ENCODE data around the gene WDFY1.
"Not testable (repeated sequence)": the region's sequence is repeated elsewhere in the genome, so short reads cannot be mapped to it uniquely, and the experiment has no call there.

The WDFY1 gene

DNA sequence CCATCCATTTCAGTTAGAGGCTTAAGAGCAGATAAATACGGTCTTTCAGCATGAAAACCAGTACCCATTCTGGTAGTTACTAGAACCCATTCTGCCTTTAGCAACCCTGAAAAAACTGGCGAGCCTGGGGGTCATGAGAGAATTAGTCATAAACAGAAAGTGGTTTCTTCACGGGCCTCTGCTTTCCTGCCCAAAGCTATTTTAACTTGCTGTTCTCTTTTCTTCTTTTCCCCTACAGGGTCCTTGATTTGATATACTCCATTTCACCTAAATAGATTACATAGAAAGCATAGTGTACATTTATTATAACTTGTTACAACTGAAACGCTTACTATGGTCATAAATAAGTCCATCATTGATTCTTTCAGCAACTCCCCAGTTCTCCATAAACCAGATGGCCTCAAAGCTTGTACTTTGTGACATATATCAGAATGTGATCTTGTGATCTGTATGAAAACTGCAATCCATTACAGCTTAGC lies 48.3 kb downstream of the WDFY1 start:
- DNase-seq (ENCODE audit: low read depth, low spot score): peak; percentile 35

DNA sequence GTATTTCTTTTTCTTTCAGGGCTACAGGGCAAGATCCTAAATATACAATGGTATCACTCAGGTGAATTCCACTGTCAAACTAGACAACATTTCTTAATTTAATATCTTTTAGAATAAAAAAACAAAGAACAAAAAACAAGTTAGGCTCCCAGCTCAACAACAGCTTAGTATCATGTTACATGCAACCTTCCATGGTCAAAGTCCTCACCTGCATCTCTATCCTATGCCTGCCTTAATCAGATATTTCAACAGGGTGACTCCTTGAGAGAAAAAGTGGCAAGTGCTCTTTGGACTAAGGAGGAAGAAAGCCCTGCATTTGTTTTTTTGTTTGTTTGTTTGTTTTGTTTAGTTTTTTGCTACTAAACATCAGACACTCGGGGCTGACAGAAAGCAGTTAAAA lies 50.2 kb downstream of the WDFY1 start:
- DNase-seq (ENCODE audit: low read depth, low spot score): no peak

DNA sequence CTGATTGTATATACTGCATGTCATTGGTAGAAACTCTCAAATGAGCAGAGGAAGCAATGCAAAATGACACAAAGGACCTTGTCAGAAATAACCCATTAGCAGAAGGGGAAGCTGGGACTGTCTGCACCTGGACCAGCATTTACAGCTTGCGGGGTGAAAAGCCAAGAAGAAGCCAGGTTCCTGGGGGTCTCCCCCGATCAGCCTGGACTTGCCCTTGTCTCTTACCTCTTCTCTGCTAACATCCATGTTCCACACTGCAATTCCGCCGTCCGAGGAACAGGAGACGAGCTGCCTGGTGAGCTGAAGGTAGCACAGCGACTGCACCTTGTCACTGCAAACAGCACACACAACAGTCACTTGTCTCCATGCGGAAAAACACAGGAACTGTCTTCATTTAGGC lies 51.1 kb downstream of the WDFY1 start:
- DNase-seq (ENCODE audit: low read depth, low spot score): no peak

DNA sequence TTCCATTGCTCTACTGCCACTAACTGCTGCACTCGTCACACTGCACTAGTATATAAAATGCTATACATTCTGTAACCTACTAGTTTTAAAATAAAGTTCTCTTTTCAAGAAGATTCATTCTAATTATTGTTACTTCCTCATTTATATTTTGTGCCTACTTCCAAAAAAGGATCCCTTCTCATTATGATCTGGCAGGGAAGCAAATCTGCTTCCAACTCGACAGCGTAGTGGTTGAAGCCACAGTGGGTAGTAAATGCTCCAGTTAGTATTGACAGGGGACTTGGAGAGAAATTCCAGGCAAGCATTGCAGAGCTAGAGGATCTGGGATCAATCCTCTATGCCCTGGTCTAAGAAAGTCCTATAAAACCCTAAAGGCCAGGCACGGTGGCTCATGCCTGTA lies 54.4 kb downstream of the WDFY1 start:
- no peak for DNase-seq (ENCODE audit: low read depth, low spot score)

DNA sequence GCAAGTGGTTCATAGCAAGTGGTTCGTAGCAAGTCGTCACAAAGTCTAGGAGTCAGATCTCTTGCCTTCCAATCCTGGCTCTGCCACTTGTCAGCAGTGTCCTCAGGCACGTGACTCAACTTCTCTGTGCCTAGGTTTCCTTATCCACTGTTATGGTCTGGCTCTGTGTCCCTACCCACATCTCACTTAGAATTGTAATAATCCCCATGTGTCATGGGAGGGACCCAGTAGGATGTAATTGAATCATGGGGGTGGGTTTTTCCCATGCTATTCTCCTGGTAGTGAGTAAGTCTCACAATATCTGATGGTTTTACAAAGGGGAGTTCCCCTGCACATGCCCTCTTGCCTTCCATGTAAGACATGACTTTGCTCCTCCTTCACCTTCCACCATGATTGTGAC lies 55.9 kb downstream of the WDFY1 start:
- DNase-seq (ENCODE audit: low read depth, low spot score): no peak

DNA sequence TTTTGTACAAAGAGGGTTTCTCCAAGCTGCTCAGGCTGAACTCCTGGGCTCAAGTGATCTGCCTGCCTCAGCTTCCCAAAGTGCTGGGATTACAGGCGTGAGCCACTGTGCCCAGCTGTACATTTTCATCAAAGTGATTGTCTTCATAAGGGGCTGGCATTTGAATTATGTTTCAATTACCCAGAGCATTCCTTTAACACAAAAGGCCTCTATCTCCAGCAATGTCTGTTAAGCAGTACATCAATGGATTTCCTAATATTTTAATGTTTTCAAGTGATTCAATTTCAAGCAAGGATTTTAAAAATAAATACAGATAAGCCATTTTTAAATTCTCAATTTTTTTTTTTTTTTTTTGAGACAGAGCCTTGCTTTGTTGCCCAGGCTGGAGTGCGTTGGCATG lies 56.9 kb downstream of the WDFY1 start:
- no peak for DNase-seq (ENCODE audit: low read depth, low spot score)

DNA sequence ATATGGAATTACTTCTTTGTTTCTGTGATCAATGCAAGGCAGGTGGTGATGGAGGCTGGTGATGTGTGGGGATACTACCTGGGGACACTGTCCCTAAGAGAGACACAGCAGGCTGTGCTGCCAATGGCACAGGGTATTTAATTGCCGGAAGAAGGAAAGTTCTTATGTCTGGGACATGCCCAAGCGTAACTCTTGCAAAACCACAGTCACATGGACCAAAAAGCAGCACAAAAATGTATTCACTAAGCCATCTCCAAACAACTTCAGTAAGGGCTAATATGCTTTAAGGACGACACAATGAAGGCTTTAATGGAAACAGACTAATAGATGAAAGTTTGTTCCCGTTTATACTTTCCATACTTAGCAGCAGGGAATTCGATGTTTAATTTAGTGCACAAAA lies 58.0 kb downstream of the WDFY1 start:
- DNase-seq (ENCODE audit: low read depth, low spot score): peak; percentile 66

DNA sequence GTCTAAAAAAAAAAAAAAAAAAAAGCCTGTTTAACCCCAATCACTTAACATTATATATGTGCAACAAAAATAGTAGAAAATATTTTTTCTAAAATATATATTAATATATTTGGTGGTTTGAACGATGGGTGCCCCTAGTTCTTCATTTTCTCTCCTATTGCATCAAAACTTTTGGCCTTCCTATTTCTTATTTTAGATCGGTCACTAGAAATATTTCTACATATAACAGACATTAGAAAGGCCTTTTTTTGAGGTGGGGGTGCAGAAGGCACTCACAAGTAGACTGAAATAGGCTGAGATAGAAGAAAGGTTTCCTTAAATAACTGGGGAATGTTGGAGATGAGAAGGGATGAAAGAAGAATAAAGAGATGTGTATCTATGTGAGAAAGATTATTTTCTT lies 58.4 kb downstream of the WDFY1 start:
- DNase-seq (ENCODE audit: low read depth, low spot score): no peak

DNA sequence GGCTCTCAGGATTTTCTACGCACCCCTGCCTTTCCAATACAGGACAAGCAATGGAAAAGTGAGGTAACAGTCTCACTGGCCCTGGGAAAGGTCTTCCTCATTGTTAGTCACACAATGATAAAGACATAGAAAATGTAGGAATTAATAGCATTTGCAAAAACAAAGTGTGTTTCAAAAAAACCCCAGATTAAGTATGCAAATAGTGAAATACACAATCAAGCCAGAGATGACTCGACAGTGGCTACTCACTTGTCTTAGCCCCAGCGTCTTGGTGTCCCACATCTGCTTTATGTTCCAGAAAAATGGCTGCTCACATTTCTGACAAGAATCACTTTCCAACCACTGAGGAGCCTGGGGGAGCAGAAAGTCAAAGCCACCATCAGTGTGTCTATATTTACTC lies 60.7 kb downstream of the WDFY1 start:
- no peak for DNase-seq (ENCODE audit: low read depth, low spot score)

DNA sequence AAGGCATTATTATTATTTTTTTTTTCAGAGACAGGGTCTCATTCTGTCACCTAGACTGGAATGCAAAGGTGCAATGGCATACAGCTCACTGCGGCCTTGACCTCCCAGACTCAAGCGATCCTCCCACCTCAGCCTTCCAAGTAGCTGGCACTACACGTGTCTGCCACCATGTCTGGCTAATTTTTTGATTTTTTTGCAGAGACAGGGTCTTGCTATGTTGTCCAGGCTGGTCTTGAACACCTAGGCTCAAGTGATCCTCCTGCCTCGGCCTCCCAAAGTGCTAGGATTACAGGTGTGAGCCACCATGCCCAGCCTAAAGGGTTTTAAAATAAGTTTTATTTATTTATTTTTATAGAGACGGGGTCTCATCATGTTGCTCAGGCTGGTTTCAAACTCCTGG lies 62.4 kb downstream of the WDFY1 start:
- no peak for DNase-seq (ENCODE audit: low read depth, low spot score)

DNA sequence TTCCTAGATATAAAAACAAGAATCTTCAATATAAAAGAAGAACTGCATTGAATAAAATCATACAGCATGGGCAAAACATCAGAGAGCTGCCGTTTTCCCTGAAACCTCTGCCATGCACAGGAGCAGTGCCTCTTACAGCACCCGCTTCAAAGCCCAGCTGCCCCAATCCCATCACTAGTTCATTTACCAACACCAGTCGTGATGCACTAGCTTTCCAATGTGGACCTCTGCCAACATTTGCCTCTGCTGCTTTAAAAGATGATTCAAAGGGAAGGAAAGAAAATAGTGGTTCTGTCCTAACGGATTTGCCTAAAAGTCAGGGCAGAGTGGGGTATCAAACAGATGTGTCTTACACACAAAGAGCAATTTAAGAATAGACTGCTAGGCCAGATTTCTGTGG lies 64.3 kb downstream of the WDFY1 start:
- no peak for DNase-seq (ENCODE audit: low read depth, low spot score)

DNA sequence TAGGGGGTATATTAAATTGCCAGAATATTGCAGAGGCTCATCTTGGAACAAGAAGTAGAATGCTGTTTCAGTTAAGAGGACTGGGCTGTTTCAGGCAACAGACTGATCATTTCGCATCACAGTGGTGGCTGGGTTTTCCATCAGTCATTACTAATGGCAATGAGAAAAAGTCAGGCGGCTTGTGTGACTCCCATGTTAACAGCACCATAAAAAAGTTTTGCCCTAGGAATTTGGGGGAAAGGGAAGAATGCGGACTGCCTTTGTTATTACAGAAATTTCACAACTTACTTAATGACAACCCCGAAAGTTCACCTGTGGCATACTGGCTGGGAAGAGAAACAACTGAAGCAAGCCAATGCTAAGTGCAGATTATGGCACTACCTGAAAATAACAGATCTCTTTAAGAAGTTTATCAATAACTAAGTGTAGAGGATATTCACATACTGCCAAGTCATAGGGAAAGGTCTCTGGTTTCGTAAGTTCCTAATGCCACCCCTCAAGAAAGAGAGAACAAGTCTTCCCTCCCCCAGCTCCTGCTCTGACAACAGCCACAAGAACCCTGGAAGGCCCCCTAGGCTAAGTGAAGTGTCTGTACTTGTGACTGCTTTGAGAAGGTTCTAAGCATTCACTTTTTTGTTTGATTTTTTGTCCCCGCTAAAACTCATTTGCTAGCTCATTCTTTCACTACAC lies 67.3 kb downstream of the WDFY1 start:
- no peak for DNase-seq (ENCODE audit: low read depth, low spot score)

DNA sequence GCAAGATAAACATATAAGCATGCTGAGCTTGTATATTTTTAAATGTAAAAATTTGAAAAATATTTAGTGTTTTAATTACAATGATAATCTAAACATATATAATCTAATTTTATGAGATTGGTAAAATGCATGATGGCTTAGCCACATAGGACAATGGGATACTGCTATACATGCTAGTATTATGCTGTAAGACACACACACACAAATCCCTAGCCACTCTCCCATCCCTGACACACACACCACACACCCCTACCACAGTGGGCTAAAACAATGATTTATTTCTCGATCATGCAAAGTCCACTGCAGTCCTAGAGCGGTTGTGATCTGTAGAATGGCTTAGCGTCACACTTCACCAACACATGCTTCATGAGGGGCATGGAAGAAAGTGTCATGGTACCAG lies 71.5 kb downstream of the WDFY1 start:
- no peak for DNase-seq (ENCODE audit: low read depth, low spot score)

DNA sequence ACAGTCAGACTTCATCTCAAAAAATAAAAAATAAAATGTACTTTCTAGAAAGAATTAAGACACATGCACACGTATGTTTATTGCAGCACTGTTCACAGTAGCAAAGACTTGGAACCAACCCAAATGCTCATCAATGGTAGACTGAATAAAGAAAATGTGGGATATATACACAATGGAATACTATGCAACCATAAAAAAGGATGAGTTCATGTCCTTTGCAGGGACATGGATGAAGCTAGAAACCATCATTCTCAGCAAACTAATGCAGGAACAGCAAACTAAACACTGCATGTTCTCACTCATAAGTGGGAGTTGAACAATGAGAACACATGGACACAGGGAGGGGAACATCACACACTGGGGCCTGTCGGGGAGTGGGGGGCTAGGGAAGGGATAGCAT lies 72.4 kb downstream of the WDFY1 start:
- not testable (repeated sequence) for DNase-seq (ENCODE audit: low read depth, low spot score)

DNA sequence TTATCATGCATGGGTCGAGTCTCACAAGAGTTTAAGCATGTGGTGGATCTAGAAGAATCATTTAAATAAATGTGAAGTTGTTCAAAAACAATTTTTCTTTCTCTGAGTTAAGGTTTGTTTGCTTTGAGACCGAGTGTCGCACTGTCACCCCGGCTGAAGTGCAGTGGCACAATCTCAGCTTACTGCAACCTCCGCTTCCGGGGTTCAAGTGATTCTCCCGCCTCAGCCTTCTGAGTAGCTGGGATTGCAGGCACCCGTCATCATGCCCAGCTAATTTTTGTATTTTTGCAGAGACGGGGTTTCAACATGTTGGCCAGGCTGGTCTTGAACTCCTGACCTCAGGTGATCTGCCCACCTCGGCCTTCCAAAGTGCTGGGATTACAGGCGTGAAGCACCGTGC lies 73.5 kb downstream of the WDFY1 start:
- not testable (repeated sequence) for DNase-seq (ENCODE audit: low read depth, low spot score)

DNA sequence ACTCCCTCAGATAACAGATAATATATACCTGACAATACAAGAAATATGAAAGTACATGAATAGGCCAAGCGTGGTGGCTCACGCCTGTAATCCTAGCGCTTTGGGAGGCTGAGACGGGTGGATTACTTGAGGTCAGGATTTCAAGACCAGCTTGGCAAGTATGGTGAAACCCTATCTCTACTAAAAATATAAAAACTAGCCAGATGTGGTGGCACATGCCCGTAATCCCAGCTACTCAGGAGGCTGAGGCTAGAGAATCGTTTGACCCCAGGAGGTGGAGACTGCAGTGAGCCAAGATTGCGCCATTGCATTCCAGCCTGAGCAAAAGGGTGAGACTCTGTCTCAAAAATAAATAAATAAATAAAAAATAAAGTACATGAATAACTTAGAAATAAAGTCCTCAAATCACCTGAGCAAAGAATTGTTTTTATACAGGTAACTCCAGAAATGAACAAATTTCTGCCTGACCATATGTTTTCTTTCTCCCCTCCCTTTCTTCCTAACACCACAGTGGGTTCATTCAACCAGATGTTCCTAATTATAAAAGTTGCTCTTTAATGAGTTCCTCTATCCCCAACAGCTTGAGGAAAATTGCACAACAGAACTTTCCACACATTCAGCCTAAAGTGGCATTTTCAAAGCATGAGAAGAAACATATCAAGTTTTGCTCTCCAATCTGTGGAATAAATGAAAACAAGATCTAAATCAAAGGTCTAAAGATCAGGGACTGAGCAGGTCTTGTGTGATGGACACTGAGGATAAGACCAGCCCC lies 74.1 kb downstream of the WDFY1 start:
- no peak for DNase-seq (ENCODE audit: low read depth, low spot score)

DNA sequence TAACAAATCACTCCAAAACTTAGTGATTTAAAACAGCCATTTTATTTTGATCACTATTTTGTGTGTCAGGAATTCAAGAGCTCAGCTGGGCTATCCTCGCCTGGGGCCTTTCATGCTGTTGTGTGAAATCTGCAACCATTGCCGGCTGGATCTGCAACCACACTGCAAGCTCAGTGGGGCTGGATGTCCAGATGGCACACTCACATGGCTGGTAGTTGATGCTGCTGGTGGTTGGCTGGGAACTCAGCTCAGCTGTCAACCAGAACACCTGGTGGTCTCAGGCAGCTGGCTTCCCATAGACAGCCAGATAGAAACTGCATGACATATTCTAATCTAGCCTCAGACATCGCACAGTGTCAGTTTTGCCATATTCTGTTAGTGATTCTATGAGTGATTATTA lies 77.1 kb downstream of the WDFY1 start:
- no peak for DNase-seq (ENCODE audit: low read depth, low spot score)

DNA sequence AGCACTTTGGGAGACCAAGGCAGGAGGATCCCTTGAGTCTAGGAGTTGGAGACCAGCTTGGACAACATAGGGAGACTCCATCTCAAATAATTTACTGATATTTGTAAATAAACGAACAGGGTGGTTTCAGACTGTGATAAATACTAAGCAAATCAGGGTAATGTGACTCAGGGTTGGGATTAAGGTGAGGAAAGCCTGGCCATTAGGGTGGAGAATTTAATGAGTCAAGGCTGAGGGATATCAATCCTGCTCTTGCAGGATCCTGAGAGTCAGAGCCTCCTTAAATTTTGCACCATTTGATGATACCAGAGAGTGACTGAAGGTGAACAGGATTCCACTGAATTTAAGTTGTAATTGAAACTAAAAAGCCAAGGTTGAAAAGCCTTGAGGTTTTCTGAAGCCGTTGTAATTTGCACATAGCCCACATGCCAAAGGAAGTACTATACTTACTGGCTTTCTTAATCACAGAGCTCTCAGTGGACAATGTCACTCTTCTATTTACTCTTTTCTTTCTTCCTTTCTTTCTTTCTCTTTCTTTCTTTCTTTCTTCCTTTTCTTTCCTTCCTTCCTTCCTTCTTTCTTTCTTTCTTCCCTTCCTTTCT lies 79.1 kb downstream of the WDFY1 start:
- DNase-seq (ENCODE audit: low read depth, low spot score): peak; percentile 43

DNA sequence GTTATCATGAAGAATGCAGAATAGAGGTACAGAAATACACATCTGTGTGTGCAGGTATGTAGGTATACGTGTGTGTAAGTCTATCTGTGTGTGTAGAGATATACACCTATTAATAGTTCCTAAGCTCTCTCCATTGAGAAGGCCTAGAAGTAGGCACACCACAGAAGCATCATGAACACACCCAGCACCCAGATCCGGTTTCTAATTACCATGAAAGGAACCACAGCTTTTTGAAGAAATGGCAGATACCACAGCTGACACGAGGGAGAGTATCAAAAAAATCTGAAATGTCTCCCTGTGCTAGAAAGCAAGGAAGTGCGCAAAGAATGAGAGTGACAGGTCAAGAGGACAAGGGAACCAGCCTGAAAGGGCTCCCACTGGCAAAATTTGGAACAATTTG lies 80.0 kb downstream of the WDFY1 start:
- DNase-seq (ENCODE audit: low read depth, low spot score): no peak

DNA sequence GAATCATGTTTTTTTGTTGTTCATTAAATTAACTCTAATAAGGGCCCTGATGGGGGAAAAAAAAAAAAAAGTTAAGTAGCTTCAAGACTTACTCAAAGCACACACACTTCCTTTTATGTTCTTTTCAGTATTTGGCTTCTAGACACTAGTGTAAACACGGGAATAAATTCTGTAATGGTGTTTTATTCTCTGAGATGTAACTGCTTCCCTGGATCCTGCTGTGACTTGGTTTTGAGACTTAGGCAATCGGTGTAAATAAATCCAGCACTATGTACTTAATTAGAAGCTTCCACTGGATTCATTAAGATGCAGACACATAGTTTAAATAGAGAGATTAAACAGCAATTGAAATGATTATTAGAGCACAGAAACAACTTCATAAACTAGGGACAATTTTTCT lies 81.6 kb downstream of the WDFY1 start:
- DNase-seq (ENCODE audit: low read depth, low spot score): no peak

DNA sequence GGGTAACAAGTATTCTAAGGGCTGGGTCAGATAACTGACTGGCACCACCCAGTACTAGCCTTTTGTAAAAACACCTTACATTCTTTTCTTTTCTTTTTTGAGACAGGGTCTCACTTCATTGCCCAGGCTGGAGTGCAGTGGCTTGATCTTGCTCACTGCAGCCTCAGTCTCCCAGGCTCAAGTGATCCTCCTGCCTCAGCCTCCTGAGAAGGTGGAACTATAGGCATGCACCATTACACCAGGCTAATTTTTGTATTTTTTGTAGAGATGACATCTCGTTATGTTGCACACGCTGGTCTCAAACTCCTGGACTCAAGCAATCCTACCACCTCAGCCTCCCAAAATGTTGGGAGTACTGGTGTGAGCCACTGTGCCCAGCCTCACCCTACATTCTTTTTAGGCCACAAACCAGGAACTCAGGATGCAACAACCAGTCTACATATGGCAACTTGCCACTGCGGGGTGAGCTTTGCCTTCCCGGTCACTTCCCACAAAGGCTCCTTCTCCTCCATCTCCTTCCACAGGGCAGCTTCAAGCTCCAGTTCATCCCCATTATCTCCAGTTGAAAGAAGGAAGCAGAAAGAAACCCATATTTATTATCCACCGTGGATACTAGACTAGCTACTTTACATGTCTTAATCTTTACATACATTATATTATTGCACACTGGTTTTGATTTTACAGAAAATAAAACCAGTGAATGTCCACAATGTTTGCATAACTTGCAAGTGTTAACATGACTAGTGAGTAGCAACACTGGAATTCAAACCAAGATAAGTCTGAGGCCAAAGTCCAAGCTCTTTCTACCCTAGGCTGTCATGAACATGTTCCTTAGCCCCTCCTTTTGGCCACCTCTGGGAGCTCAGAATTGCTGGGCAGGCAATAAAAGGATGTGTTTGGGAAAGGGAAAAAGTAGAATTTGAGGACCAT lies 84.1 kb downstream of the WDFY1 start:
- peak; percentile 84 for DNase-seq (ENCODE audit: low read depth, low spot score)

DNA sequence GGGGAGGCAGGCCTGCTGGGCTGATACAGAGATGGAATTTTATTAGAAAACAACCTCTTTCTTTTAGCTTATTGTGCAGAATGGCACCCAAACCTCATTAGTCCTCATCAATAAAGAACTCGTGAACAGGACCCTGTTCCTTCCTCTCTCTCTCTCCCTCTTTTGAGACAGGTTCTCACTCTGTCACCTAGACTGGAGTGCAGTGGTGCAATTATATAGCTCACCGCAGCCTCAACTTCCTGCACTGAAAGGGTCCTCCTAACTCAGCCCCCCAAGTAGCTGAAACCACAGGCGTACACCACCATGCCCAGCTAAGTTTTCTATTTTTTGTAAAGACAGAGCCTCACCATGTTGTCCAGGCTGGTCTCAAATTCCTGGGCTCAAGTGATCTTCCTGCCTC lies 86.1 kb downstream of the WDFY1 start:
- no peak for DNase-seq (ENCODE audit: low read depth, low spot score)

Data from astrocyte of the hippocampus (primary cell).